Colonic mucosa (tissue), 4 donors: Measurements from ENCODE around the gene DKK2. TPM values are rescaled to one million over a fixed set of nuclear protein-coding genes. Genes with fewer than 3 reads are reported as not detected.
"Not testable (repeated sequence)": the region's sequence is repeated elsewhere in the genome, so short reads cannot be mapped to it uniquely, and the experiment has no call there.

Experiments
- DNase-seq: peaks from one replicate; pipeline ENCODE4 v3.0.0-alpha.2; 2020
- H3K27ac ChIP-seq: fragments of 200-600 bp; one replicate; pipeline ENCODE4 v1.8.0; 2021
- H3K27me3 ChIP-seq: fragments of 200-600 bp; one replicate; pipeline ENCODE4 v1.8.0; 2021
- H3K36me3 ChIP-seq: fragments of 200-600 bp; one replicate; pipeline ENCODE4 v1.8.0; 2021
- H3K4me1 ChIP-seq: fragments of 200-600 bp; one replicate; pipeline ENCODE4 v1.8.0; 2021; ENCODE audit warnings: mild to moderate bottlenecking
- H3K4me3 ChIP-seq: fragments of 200-600 bp; one replicate; pipeline ENCODE4 v1.8.0; 2021
- H3K9ac ChIP-seq, 2 donors: one replicate each; pipeline ENCODE4 v1.7.0; 2013; ENCODE audit warnings: control low read depth in 2 of 2, low read depth in 2 of 2, low read length in 2 of 2
- H3K9me3 ChIP-seq: fragments of 200-600 bp; one replicate; pipeline ENCODE4 v1.8.0; 2021
- intact Hi-C: fragments of 100-400 bp; cut with DNase I; formaldehyde crosslinking; loops from one replicate; pipeline ENCODE4 v1.14.1; 2022
- total RNA-seq, 2 donors: library from RNA; stranded (reverse); fragmentation: NEBNext Ultra II Directional in 1 of 2; extraction: Animal tissue kit (Norgen Biotek cat#: 25700) in 1 of 2; gene quantifications; one replicate each; pipeline ENCODE4 v1.2.1, GENCODE V29; 2021
- TF ChIP-seq, protein P1 (sequence below): fragments of 200-600 bp; IDR thresholded peaks from one replicate; pipeline ENCODE4 v1.8.0; 2022; ENCODE audit warnings: antibody characterized with exemption, mild to moderate bottlenecking
- donor health status: healthy.
- donor health status: DM: no; HTN: no; CAD: no.
- donor health status: DM: no; HTN: no; CAD: no.

Gene DKK2
- total RNA-seq, 2 donors from 2014 or later = 0.56 TPM; not detected in 1

DNA sequence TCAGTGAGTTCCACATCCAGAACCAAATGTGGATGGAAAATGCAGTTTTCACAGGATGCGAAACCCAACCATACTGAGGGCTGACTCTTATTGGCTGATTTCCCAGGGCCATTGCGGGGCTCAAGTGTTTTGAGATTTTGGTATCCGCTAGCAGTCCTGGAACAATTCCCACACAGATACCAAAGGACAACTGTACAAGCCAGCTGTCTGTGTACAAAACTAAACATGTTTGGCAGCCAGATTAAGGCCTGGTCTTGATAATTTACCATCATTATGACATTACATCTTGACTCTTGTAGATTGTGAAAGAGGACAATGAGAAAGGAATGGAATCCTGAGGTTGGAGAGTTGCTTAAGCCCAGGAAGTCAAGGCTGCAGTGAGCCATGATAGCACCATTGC is 121.9 kb downstream of the DKK2 start:
- intact Hi-C loops = no loop called here

DNA sequence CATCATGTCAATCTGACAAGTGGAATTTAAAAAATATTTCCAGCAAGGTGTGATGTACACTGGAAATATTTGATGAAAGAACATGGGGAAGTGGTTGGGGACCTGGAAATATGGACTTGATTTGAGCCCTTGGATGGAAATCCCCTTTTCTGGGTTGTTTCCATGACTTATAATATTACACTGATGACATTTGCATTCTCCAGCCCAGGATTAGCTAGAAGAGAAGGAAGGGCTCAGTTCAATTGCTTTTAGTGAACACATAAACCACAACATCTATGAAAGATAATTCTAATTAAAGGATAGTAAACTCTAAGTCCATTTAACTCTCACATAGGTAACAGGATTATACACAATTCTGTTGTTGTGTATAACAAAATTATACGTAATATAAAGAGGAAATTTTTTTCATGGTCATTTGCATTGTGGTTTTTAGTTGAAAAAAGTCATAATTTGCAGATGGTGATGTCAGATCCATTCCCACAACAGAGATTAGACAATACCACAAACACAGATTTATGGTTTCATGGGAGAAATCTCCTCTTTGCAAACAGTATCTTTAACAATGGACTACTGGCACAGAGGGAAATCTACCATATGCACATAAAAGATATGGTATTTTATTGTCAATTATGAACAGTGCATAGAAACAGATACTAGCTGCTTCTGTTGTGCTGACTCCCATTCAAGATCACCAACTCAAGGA is 126.5 kb downstream of the DKK2 start:
- intact Hi-C loops = no loop called here
- H3K4me1 ChIP-seq = no peaks in the 10 kb centered on the region

More for the DNA sequence above, 121.9 kb downstream of the DKK2 start:
- Histone ChIP-seq H3K9me3 (no peaks in the 10 kb centered on the region), H3K4me1 (no peaks in the 10 kb centered on the region), H3K9ac (no peak overlapping the region), H3K27ac (no peak overlapping the region), H3K36me3 (no peaks in the 10 kb centered on the region), H3K27me3 (no peaks in the 10 kb centered on the region), H3K4me3 (no peak overlapping the region)
- TF ChIP-seq, protein P1, sequence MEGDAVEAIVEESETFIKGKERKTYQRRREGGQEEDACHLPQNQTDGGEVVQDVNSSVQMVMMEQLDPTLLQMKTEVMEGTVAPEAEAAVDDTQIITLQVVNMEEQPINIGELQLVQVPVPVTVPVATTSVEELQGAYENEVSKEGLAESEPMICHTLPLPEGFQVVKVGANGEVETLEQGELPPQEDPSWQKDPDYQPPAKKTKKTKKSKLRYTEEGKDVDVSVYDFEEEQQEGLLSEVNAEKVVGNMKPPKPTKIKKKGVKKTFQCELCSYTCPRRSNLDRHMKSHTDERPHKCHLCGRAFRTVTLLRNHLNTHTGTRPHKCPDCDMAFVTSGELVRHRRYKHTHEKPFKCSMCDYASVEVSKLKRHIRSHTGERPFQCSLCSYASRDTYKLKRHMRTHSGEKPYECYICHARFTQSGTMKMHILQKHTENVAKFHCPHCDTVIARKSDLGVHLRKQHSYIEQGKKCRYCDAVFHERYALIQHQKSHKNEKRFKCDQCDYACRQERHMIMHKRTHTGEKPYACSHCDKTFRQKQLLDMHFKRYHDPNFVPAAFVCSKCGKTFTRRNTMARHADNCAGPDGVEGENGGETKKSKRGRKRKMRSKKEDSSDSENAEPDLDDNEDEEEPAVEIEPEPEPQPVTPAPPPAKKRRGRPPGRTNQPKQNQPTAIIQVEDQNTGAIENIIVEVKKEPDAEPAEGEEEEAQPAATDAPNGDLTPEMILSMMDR = no peak
- no peak for DNase-seq

DNA sequence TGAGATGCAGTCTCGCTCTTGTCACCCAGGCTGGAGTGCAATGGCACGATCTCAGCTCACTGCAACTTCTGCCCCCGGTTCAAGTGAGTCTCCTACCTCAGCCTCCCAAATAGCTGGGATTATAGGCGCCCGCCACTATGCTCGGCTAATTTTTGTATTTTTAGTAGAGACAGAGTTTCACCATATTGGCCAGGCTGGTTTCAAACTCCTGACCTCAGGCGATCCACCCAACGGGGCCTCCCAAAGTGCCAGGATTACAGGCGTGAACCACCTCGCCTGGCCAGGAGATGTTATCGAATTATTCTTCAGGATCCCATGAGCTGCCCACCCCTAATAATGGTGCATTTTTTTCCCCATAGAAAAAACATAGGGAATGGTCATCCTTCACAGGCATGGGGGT is 128.1 kb downstream of the DKK2 start:
- H3K36me3 ChIP-seq, H3K4me1 ChIP-seq, H3K4me3 ChIP-seq, DNase-seq, H3K27ac ChIP-seq, H3K9ac ChIP-seq, intact Hi-C loops, H3K27me3 ChIP-seq, H3K9me3 ChIP-seq: not testable (repeated sequence)

More for the DNA sequence above, 126.5 kb downstream of the DKK2 start:
- H3K27ac ChIP-seq = no peak overlapping the region
- H3K9ac ChIP-seq = no peak overlapping the region
- TF ChIP-seq, protein P1 = no peak
- H3K4me3 ChIP-seq = no peak overlapping the region
- H3K36me3 ChIP-seq = no peaks in the 10 kb centered on the region
- H3K9me3 ChIP-seq = no peaks in the 10 kb centered on the region
- H3K27me3 ChIP-seq = no peaks in the 10 kb centered on the region
- DNase-seq = no peak

DNA sequence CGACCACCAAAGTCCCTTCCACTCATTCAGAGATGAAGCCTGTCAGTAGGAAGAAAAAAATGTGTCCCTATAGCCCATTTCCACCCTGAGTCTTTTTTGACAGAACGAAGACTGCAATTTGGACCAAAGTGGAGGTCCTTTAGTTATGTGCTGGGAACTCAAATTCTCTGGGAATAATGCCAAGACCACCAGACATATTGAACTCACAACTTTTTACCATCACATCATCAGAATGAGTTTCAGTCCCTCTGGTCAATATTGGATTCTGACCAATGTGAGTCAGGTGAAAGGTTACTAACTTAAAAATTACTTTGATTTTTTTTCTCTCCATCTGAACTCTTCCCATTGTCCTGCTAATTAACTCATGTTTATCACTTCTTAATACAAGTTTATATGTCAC is 128.9 kb downstream of the DKK2 start:
- H3K27ac ChIP-seq = no peak overlapping the region
- DNase-seq = no peak
- TF ChIP-seq, protein P1 = no peak
- no peaks in the 10 kb centered on the region for H3K4me1 ChIP-seq
- intact Hi-C loops = no loop called here
- H3K4me3 ChIP-seq = no peak overlapping the region
- H3K9me3 ChIP-seq = no peaks in the 10 kb centered on the region
- no peak overlapping the region for H3K9ac ChIP-seq
- H3K27me3 ChIP-seq = no peaks in the 10 kb centered on the region
- no peaks in the 10 kb centered on the region for H3K36me3 ChIP-seq

DNA sequence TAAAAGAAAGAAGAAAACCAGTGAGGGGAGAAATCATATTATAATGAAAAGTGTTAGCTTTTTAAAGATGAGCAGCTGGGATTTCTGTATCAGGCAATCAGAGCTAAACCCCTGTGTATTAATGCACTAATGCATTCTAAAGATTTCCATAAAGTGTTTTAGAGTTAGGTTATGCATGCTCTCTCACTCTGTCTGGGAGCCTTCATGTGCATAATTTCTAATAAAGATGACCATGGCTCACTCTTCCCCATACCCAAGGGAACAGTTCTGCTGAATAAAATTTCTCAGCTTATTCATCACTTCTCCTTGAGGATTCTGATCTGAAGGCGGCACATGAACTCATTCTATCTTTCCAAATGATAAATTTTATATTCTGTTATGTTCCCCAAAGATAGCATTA is 129.4 kb downstream of the DKK2 start:
- no peak for DNase-seq
- Histone ChIP-seq H3K4me3 (no peak overlapping the region), H3K4me1 (no peaks in the 10 kb centered on the region), H3K36me3 (no peaks in the 10 kb centered on the region), H3K27ac (no peak overlapping the region), H3K9me3 (no peaks in the 10 kb centered on the region), H3K27me3 (no peaks in the 10 kb centered on the region), H3K9ac (no peak overlapping the region)
- intact Hi-C loops = no loop called here
- TF ChIP-seq, protein P1 = no peak

DNA sequence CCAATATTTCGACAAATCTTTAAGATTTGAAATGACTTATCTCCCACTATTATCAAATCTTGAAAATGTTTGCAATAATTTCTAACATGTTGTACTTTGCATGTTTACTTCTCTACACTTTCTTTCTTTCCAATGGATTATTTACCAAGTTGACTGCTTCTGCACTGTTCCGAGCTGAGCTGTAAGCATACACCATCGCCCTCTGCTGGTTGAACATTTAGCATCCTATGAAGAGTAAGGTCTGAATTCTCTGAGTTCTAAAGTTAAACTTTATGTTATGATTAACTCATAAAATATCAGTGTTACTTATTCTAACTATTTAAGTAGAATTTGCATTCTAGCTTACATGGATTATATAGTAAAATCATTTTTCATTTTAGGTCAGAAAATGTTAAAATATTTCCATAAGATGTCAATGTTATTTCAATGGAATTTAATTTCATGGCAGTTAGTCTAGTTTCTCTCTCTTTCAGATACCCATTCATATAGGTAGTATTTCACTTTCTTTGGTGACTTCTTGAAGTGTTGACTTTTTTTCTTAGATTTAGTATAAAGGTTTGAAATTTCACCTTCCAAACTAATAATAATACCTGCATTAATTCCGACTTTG is 137.4 kb downstream of the DKK2 start:
- no peak overlapping the region for H3K4me3 ChIP-seq
- no peak overlapping the region for H3K9ac ChIP-seq
- DNase-seq = peak; percentile 46
- intact Hi-C loops = no loop called here
- H3K36me3 ChIP-seq = no peaks in the 10 kb centered on the region
- H3K27ac ChIP-seq = no peak overlapping the region
- TF ChIP-seq, protein P1 = peak; percentile 47
- H3K9me3 ChIP-seq = no peaks in the 10 kb centered on the region
- no peaks in the 10 kb centered on the region for H3K27me3 ChIP-seq
- no peaks in the 10 kb centered on the region for H3K4me1 ChIP-seq
